ENCODE data around the gene ARID3A.

- TF ChIP-seq CTCF (conservative IDR thresholded peaks at IDR 0.05; ENCODE audit: low read depth, low read length) = no peak
- no peak for TF ChIP-seq BHLHE40 (IDR thresholded peaks at IDR 0.05; ENCODE audit: low read depth, low read length)
- no peak for TF ChIP-seq POLR2A (IDR thresholded peaks at IDR 0.05; ENCODE audit: low read depth, low read length)
- TF ChIP-seq USF2 (IDR thresholded peaks at IDR 0.05; ENCODE audit: low read depth, low read length) = no peak
- no peak for TF ChIP-seq MAFK (IDR thresholded peaks at IDR 0.05; ENCODE audit: low read depth, low read length)
Measured at GRCh38 chr19:960020-960419, 34.2 kb downstream of the ARID3A start.

Measured in IMR-90 (cell line).